Measurements from ENCODE around the gene REEP1.

The REEP1 gene, protein sequence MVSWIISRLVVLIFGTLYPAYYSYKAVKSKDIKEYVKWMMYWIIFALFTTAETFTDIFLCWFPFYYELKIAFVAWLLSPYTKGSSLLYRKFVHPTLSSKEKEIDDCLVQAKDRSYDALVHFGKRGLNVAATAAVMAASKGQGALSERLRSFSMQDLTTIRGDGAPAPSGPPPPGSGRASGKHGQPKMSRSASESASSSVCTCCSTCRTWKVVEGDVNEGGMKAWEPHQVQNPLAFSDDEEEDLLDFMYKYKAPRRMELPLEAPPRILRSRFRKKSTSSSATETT

GRCh38 chr2:86337244-86337835 is at the start of gene REEP1:
Gene REEP1, minus strand, starts transcription at chr2:86337626. Its CDS starts 116 bp downstream, at chr2:86337510.
- no peak for TF ChIP-seq CTCF (IDR thresholded peaks at IDR 0.05; ENCODE audit: borderline replicate concordance, control extremely low read depth, extremely low read depth, insufficient read depth, missing control alignments)
- peak; percentile 63 for DNase-seq (ENCODE audit: low spot score)
- in situ Hi-C loops (cut with MboI; ENCODE audit: low sequenced_read_pairs, unreplicated experiment), result no loop called here

- TF ChIP-seq CTCF (IDR thresholded peaks at IDR 0.05; ENCODE audit: borderline replicate concordance, control extremely low read depth, extremely low read depth, insufficient read depth, missing control alignments), result no peak
- in situ Hi-C loops (cut with MboI; ENCODE audit: low sequenced_read_pairs, unreplicated experiment), result no loop called here
- no peak for DNase-seq (ENCODE audit: low spot score)
Observed at GRCh38 chr2:86383844-86384243, 46.4 kb upstream of the REEP1 start.

GRCh38 chr2:86382698-86383097 is 45.3 kb upstream of the REEP1 start:
- no peak for DNase-seq (ENCODE audit: low spot score)
- in situ Hi-C loops (cut with MboI; ENCODE audit: low sequenced_read_pairs, unreplicated experiment), result no loop called here
- TF ChIP-seq CTCF (IDR thresholded peaks at IDR 0.05; ENCODE audit: borderline replicate concordance, control extremely low read depth, extremely low read depth, insufficient read depth, missing control alignments), result no peak

- in situ Hi-C loops (cut with MboI; ENCODE audit: low sequenced_read_pairs, unreplicated experiment), result no loop called here
- no peak for TF ChIP-seq CTCF (IDR thresholded peaks at IDR 0.05; ENCODE audit: borderline replicate concordance, control extremely low read depth, extremely low read depth, insufficient read depth, missing control alignments)
- no peak for DNase-seq (ENCODE audit: low spot score)
Observed at GRCh38 chr2:86382108-86382507, 44.7 kb upstream of the REEP1 start.

- in situ Hi-C loops (cut with MboI; ENCODE audit: low sequenced_read_pairs, unreplicated experiment), result no loop called here
- no peak for TF ChIP-seq CTCF (IDR thresholded peaks at IDR 0.05; ENCODE audit: borderline replicate concordance, control extremely low read depth, extremely low read depth, insufficient read depth, missing control alignments)
- no peak for DNase-seq (ENCODE audit: low spot score)
Observed at GRCh38 chr2:86378469-86378868, 41.0 kb upstream of the REEP1 start.

- no peak for TF ChIP-seq CTCF (IDR thresholded peaks at IDR 0.05; ENCODE audit: borderline replicate concordance, control extremely low read depth, extremely low read depth, insufficient read depth, missing control alignments)
- in situ Hi-C loops (cut with MboI; ENCODE audit: low sequenced_read_pairs, unreplicated experiment), result no loop called here
- no peak for DNase-seq (ENCODE audit: low spot score)
Observed at GRCh38 chr2:86375623-86376022, 38.2 kb upstream of the REEP1 start.

All from GM13976 (cell line).